ENCODE measurements around the gene U2AF2.

Gene U2AF2

DNA sequence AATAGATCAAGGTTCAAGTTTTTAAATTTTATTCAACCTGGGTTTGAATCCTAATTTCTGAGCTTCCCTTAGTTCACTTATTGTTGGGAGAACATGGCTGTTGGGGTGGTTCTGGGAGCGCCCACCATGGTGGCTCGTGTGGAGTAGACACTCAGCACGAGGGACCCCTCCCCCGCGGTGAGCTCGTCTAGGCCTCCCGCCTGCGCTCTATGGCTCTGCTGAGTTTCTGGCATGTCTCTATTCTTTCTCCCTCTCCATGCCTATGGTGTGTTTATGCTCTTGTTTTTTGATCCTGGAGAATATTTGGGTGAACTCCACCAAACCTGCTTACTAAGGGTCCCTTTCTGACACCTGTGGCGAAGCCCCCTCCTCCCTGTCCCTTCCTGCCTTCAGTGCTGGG, 18.6 kb downstream of the U2AF2 start:
- in situ Hi-C loops (cut with MboI; ENCODE audit: low sequenced_read_pairs), result loop anchor here (25.0 kb wide), 2 partner anchors 1211 to 1486 kb away; partner anchors contain the start of genes CDC42EP5, LENG9, MBOAT7 and TSEN34
- H3K27me3 ChIP-seq (ENCODE audit: low read depth), result no peaks in the 10 kb centered on the region
- H3K4me1 ChIP-seq, result peaks cover 6% of the 10 kb centered on the region
- H3K9me3 ChIP-seq, result no peaks in the 10 kb centered on the region
- H3K4me3 ChIP-seq, result no peak overlapping the region
- H3K36me3 ChIP-seq (replicated peaks), result peaks cover 50% of the 10 kb centered on the region
- DNase-seq (ENCODE audit: low spot score in 2 of 2), result no peak

DNA sequence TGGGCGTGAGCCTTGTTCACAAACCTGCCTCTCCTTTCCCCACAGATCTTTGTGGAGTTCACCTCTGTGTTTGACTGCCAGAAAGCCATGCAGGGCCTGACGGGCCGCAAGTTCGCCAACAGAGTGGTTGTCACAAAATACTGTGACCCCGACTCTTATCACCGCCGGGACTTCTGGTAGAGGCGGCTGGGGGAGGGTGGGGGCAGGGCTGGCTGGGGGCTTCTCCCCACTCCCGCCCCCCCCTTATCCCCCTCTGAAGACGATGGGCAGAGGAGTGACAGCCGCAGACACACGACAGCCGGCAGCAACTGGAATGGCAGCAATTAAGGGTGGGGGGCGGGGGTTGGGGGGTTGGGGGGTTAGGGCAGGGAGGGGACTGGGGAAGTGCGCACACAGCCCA, 19.1 kb downstream of the U2AF2 start:
- Histone ChIP-seq H3K9me3 (no peaks in the 10 kb centered on the region), H3K36me3 (replicated peaks) (peaks cover 48% of the 10 kb centered on the region), H3K4me1 (peaks cover 6% of the 10 kb centered on the region), H3K4me3 (no peak overlapping the region; the same call in 1 of the 2 replicates), H3K27me3 (ENCODE audit: low read depth) (no peaks in the 10 kb centered on the region)
- DNase-seq (ENCODE audit: low spot score in 2 of 2), result no peak
- in situ Hi-C loops (cut with MboI; ENCODE audit: low sequenced_read_pairs), result loop anchor here (25.0 kb wide), 2 partner anchors 1212 to 1487 kb away; partner anchors contain the start of genes CDC42EP5, LENG9, MBOAT7 and TSEN34

DNA sequence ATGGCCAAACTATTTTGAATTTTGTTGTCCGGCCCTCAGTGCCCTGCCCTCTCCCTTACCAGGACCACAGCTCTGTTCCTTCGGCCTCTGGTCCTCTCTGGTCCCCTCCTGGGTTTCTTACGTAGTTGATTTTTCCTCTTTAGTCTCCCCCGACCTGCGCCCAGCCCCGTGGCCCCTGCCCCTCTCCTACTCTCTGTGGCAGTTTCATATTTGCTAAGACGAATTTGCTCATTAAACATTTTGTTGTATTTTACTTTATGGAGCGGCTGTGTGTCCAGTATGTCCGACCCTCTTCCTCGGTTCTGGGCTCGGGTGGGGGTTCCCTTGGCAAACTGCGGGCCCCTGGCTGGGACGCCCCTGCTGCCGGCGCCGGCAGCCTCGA, 19.6 kb downstream of the U2AF2 start:
- peaks cover 49% of the 10 kb centered on the region for H3K36me3 ChIP-seq (replicated peaks)
- in situ Hi-C loops (cut with MboI; ENCODE audit: low sequenced_read_pairs), result loop anchor here (25.0 kb wide), 2 partner anchors 1212 to 1487 kb away; partner anchors contain the start of genes CDC42EP5, LENG9, MBOAT7 and TSEN34

DNA sequence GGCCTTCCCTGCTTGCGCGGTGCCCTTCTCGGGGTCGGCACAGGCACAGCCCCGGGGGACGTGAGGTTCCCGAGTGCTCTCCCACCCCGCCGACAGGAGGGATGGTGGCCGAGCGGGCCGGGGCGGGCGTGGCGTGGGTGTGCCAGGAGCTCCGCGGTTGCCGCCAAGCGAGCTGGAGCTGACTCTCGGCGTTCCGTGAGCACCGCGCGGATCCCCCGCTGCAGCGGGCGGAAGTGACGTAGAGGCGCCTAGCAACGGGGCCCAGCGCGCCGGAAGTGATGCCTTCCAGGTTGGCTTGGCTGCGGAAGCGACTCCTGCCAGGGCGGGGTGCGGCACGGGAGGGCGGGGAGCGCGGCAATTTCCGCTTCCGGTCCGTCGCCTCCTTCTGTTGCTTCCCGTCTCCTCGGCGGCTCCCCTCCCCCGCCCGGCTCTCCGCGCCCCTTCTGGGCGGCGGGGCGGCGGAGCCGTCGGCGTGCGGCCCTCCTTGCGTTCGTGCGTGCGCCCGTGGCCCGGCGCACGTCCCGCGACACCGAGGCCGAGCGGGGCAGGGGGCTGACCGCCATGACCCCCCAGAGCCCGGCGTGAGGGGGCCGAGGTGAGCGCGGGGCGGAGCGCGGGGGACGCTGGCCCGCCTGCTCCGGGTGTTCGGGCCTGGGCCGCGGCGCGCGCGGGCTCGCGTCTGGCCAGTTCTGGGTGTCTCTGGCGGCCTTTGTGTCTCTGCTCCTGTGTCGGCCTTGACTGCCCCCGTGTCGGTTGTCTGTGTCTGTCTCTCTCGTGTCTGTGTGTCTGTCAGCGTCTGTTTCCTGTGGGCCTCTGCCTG, 20.2 kb downstream of the U2AF2 start, which contains the start of gene EPN1:
Gene EPN1, plus strand, starts transcription at position 386 of the 820 bp plus-strand sequence. CDS start 3,402 bp downstream, outside the sequence.
- in situ Hi-C loops (cut with MboI; ENCODE audit: low sequenced_read_pairs), result loop anchor here (25.0 kb wide), 2 partner anchors 1213 to 1488 kb away; partner anchors contain the start of genes CDC42EP5, LENG9, MBOAT7 and TSEN34
- H3K4me1 ChIP-seq, result peaks cover 6% of the 10 kb centered on the region
- peak within 1 kb of the TSS; percentile 71 for H3K4me3 ChIP-seq
- peak; percentile 85 to 98 for DNase-seq (ENCODE audit: low spot score in 2 of 2)
- H3K27me3 ChIP-seq (ENCODE audit: low read depth), result no peaks in the 10 kb centered on the region
- peaks cover 49% of the 10 kb centered on the region for H3K36me3 ChIP-seq (replicated peaks)
- H3K9me3 ChIP-seq, result no peaks in the 10 kb centered on the region

More for the DNA sequence above, 19.6 kb downstream of the U2AF2 start:
- DNase-seq (ENCODE audit: low spot score in 2 of 2), result no peak
- peak overlapping the region; percentile 71 for H3K4me3 ChIP-seq
- no peaks in the 10 kb centered on the region for H3K27me3 ChIP-seq (ENCODE audit: low read depth)
- peaks cover 6% of the 10 kb centered on the region for H3K4me1 ChIP-seq
- no peaks in the 10 kb centered on the region for H3K9me3 ChIP-seq

DNA sequence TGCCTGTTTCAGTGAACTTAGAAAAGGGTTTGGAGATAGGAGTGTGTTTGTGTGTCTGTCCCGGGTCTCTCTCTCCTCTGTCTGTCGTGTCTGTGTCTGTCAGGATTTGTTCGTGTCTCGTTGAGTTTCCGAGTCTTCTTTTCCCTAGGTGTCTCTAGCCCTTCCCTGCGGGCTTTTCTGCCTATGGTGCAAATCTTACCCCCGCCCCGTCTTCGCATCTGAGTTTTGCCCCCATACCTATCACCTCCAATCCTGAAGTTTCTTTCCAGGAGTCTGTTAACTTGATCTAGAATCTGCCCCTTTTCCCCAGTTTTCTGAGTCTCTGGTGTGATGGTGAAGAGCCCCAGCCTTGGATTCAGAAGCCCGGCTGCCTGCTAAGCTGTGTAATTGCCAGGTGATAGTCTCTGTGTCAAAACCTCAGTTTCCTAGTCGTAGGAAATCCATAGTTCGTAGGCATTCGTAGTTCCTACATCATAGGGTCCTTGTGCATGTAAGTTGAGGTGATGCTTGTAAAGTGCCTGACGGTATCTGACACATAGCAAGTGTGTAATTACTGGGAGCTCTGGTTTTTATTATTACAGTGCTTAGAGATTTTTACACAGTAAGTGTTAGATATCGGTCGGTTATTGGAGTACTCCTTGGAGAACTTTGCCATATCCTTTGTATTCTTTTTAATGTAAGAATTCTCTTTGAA, 21.0 kb downstream of the U2AF2 start:
- Histone ChIP-seq H3K27me3 (ENCODE audit: low read depth) (no peaks in the 10 kb centered on the region), H3K9me3 (no peaks in the 10 kb centered on the region), H3K4me1 (peaks cover 6% of the 10 kb centered on the region), H3K36me3 (replicated peaks) (peaks cover 52% of the 10 kb centered on the region), H3K4me3 (peak overlapping the region; percentile 71)
- in situ Hi-C loops (cut with MboI; ENCODE audit: low sequenced_read_pairs), result no loop called here
- DNase-seq (ENCODE audit: low spot score in 2 of 2), result no peak

DNA sequence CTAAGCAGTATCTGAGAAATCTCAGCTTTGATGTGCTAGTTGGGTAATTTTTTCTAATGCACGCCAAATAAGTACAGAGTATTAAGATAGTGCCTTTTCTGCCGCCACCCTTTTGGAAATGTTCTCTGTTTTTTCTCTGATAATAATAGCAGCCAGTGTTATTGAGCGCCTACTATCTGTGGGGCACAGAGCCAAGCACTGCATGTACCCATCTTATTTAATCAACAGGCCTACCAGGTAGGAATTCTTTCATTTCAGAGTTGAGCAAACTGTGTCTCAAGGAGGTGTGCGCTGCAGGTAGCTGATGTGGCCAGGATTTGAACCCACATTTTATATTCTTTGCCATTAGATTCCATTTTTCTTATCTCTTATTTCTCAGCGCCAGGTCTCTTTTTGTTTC, 21.5 kb downstream of the U2AF2 start:
- no peak for DNase-seq (ENCODE audit: low spot score in 2 of 2)
- in situ Hi-C loops (cut with MboI; ENCODE audit: low sequenced_read_pairs), result no loop called here
- H3K36me3 ChIP-seq (replicated peaks), result peaks cover 53% of the 10 kb centered on the region

DNA sequence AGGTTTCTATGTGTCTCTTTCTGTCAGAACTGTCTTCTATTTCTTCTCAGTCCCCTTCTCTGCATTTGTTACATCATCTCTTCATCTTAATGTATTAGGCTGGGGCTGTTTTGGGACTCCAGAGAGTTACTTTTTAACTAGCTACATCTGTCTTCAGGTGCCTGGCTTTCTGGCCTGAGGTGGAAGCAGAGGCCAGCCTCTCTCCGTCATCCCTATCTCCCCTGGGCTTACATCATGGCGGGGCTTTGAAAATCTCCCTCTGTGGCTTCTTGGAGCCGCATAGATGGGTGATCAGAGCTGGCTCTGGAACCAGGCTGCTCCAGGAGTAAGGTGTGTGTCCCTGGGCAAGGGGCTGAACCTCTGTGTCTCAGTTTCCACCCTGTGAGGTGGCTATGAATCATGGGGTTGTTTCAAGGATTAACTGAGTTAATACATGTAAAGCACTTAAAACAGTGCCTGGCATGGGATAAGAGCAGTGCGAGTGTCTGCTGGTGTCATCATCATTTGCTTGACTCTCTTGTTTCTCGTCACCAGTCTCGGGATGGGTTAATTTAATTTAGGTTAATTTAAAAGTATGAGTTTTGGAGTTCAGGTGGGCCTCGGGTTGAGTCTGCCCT, 22.2 kb downstream of the U2AF2 start:
- H3K36me3 ChIP-seq (replicated peaks), result peaks cover 56% of the 10 kb centered on the region
- no peaks in the 10 kb centered on the region for H3K27me3 ChIP-seq (ENCODE audit: low read depth)
- H3K9me3 ChIP-seq, result no peaks in the 10 kb centered on the region
- peaks cover 6% of the 10 kb centered on the region for H3K4me1 ChIP-seq
- no peak for DNase-seq (ENCODE audit: low spot score in 2 of 2)
- in situ Hi-C loops (cut with MboI; ENCODE audit: low sequenced_read_pairs), result no loop called here
- no peak overlapping the region for H3K4me3 ChIP-seq

More for the DNA sequence above, 21.5 kb downstream of the U2AF2 start:
- H3K4me3 ChIP-seq, result peak overlapping the region; percentile 71
- no peaks in the 10 kb centered on the region for H3K9me3 ChIP-seq
- no peaks in the 10 kb centered on the region for H3K27me3 ChIP-seq (ENCODE audit: low read depth)
- peaks cover 6% of the 10 kb centered on the region for H3K4me1 ChIP-seq

DNA sequence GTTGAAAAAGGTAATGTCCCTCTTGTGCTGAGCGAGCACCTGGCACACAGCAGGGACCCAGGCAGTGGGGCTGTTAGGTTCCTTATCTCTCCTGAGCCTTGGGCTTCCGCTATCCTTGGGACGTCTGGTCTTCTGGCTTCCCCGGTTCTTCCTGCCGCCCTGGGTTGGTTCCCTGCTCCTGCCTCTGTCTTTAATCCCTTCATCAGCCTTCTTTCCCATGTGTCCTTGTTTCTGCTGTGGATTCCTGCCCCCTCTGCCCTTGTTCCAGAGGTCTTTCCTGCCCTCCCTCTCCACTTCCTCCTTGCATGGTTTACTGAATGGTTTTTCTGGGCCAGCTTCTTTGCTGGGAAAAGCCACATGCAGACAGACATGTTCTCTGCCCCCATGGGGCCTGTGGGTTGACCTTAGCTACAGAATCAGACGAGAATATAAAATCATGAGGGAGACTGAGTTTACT, 22.8 kb downstream of the U2AF2 start:
- in situ Hi-C loops (cut with MboI; ENCODE audit: low sequenced_read_pairs), result no loop called here
- H3K27me3 ChIP-seq (ENCODE audit: low read depth), result no peaks in the 10 kb centered on the region
- no peak for DNase-seq (ENCODE audit: low spot score in 2 of 2)

DNA sequence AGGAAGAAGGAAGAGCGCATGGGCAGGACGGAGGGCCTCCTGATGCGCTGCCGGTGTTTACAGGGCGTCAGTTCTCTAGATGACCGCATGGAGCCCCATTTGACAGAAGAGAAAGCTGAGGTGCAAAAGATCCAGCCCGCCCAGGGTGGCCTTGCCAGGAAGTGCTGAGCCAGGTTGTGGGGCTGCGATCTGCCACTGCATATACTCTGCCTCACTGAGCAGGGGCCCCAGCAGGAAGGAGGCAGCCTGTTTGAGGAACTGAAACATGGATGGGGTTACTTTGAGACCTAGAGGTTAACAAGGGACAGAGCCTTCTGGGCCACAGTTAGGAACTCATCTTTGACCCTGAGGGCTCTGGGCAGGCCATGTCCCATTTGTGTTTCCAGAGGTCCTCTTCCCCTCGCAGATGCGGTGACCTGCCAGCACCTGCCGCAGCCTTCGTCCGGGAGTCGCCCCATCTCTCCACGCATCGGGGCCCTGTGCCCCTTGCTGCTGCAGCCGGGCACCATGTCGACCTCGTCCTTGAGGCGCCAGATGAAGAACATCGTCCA, 23.4 kb downstream of the U2AF2 start:
- H3K36me3 ChIP-seq (replicated peaks), result peaks cover 58% of the 10 kb centered on the region
- peaks cover 6% of the 10 kb centered on the region; the same call in 1 of the 2 replicates for H3K4me1 ChIP-seq
- in situ Hi-C loops (cut with MboI; ENCODE audit: low sequenced_read_pairs), result no loop called here
- no peak for DNase-seq (ENCODE audit: low spot score in 2 of 2)
- no peaks in the 10 kb centered on the region for H3K27me3 ChIP-seq (ENCODE audit: low read depth)
- H3K9me3 ChIP-seq, result no peaks in the 10 kb centered on the region
- no peak overlapping the region for H3K4me3 ChIP-seq

More for the DNA sequence above, 22.8 kb downstream of the U2AF2 start:
- H3K4me1 ChIP-seq, result peaks cover 6% of the 10 kb centered on the region; the same call in 1 of the 2 replicates
- no peak overlapping the region for H3K4me3 ChIP-seq
- no peaks in the 10 kb centered on the region for H3K9me3 ChIP-seq
- H3K36me3 ChIP-seq (replicated peaks), result peaks cover 57% of the 10 kb centered on the region

DNA sequence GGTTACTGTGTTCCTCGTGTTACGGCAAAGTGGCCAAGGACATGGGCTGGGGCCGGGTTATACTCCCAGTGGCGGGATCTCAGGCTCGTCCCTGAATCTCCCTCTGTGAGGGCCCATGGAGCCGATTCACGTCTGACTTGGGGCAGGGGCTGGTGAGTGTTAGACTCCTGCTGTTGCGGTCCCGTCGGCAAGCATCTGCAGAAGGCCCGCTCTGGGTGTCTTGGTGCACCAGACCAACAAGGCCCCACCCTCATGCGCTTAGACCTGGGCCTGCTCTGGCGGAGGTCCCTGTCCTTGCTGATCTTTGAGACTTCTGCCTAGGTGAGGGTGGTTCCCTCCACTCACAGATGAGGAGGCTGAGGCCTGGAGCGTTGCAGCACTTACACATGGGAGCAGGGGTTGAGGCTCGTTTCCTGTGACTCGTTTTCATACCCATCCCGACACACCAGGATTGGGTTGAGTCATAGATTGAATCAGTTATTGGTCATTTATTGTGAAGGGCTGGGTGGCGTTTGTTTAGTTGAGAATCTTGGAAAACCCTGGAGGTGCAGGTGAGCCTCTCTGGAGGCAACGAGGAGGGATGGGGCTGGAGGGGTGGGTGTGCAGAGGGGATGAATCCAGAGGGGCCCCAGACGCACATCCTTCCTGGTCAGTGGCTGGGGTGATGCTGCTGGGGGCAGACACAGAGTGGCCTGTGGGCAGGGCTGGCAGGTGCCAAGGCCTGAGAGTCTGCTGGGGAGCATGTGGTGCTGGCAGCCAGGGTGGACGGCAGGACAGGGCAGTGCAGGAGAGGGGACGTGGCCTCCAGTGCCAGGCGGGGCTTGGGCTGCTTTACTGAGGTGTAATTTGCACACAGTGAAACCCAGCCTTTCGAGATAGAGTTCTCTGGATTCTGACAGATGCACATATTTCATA, 24.8 kb downstream of the U2AF2 start:
- Histone ChIP-seq H3K36me3 (replicated peaks) (peaks cover 55% of the 10 kb centered on the region), H3K27me3 (ENCODE audit: low read depth) (no peaks in the 10 kb centered on the region), H3K4me1 (no peaks in the 10 kb centered on the region), H3K9me3 (no peaks in the 10 kb centered on the region), H3K4me3 (no peak overlapping the region)
- in situ Hi-C loops (cut with MboI; ENCODE audit: low sequenced_read_pairs), result no loop called here
- no peak for DNase-seq (ENCODE audit: low spot score in 2 of 2)

DNA sequence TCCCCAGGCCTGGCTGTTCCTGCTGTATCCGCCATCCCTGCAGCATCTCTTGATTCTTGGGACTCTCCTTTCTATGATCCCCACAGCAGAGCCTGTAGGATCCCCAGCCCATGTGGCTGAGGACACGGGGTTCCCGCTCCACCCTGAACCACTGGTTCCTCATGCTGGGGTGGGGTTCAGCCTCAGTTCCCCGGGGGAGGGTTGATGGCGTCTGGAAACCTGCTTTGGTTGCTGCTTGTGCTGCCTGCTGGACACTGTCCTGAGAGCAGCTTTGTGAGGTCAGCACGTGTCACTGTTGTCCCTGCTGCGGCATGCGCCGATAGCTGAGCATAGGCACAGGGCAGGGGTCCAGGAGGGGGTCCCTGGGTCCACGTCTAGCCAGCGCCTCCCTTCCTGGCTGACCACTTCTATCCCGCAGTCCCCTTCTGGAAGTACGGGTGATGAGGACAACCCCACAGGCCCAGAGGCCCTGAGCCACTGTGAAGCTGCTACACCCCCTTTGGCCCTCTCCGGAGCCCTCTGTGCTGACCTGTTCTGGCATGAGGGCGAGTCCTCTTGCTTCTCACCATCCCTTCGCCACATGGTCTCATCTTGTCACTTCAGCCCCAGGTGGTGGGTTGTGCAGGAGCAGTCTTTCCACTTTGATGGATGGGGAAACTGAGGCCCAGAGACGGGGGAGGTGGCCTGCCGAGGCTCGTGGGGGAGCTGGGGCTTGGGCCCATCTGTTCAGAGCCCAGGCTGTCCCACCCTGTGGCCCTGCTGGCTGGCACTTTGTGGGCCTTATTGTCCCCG, 25.7 kb downstream of the U2AF2 start:
- DNase-seq (ENCODE audit: low spot score in 2 of 2), result no peak
- no peak overlapping the region for H3K4me3 ChIP-seq
- no peaks in the 10 kb centered on the region for H3K9me3 ChIP-seq
- in situ Hi-C loops (cut with MboI; ENCODE audit: low sequenced_read_pairs), result no loop called here
- no peaks in the 10 kb centered on the region for H3K27me3 ChIP-seq (ENCODE audit: low read depth)
- H3K36me3 ChIP-seq (replicated peaks), result peaks cover 59% of the 10 kb centered on the region
- H3K4me1 ChIP-seq, result no peaks in the 10 kb centered on the region
